ENCODE measurements around the gene MC3R.

DNA sequence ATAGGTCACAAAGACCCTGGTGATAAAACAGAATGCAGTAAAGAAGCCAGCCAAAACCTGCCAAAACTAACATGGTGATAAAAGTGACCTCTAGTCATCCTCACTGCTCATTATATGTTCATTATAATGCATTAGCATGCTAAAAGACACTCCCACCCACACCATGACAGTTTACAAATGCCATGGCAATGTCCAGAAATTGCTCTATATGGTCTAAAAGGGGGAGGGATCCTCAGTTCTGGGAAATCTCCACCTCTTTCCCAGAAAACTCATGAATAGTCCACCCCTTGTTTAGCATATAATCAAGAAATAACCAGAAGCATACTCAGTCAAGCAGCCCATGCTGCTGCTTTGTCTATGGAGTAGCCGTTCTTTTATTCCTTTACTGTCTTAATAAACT lies 40.4 kb upstream of the MC3R start:
- TF ChIP-seq, protein P1, sequence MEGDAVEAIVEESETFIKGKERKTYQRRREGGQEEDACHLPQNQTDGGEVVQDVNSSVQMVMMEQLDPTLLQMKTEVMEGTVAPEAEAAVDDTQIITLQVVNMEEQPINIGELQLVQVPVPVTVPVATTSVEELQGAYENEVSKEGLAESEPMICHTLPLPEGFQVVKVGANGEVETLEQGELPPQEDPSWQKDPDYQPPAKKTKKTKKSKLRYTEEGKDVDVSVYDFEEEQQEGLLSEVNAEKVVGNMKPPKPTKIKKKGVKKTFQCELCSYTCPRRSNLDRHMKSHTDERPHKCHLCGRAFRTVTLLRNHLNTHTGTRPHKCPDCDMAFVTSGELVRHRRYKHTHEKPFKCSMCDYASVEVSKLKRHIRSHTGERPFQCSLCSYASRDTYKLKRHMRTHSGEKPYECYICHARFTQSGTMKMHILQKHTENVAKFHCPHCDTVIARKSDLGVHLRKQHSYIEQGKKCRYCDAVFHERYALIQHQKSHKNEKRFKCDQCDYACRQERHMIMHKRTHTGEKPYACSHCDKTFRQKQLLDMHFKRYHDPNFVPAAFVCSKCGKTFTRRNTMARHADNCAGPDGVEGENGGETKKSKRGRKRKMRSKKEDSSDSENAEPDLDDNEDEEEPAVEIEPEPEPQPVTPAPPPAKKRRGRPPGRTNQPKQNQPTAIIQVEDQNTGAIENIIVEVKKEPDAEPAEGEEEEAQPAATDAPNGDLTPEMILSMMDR (IDR thresholded peaks at IDR 0.05), result no peak
- TF ChIP-seq POLR2A (IDR thresholded peaks at IDR 0.05), result no peak
